K562 (cell line): ENCODE results near the gene DHX36. TPM values are rescaled to one million over a fixed set of nuclear protein-coding genes. Genes with fewer than 3 reads are reported as not detected.
A peak's percentile ranks its signal among the peaks of the same experiment; 100 is the strongest.

Source experiments
- ATAC-seq: fragments of 200-7000 bp; cut with Tn5 transposase; 3 replicates; pipeline ENCODE4 v1.9.1; 2020; ENCODE audit warnings: moderate library complexity
- BruUV-seq: library from RNA; stranded (reverse); fragments of 400-500 nt; replicated peaks from 2 replicates; lab custom pipeline; 2021; lab: Mats Ljungman, UMichigan
- CTCF ChIA-PET: fragments of 300-600 bp; formaldehyde crosslinking; extraction: SDS; loops from one replicate; lab custom pipeline; 2021; ENCODE audit warnings: low intra/inter-chr PET ratio; lab: Yijun Ruan, JAX
- POLR2A ChIA-PET: fragments of 300-600, 350-650 bp; sonication (Branson Sonifier 250); formaldehyde crosslinking; extraction: SDS; loops from one replicate; lab custom pipeline; 2021; ENCODE audit warnings: antibody characterized with exemption, inconsistent platforms; lab: Yijun Ruan, JAX
- DNase-seq, 4 experiments: peaks; one replicate each; pipeline versions ENCODE4 v3.0.0 to v3.0.0-alpha.2; 2011 to 2018; ENCODE audit warnings: low spot score in 3 of 4, mixed read lengths in 3 of 4; ENCODE audit errors: extremely low read depth in 1 of 4
- FAIRE-seq: peaks from 2 replicates; lab custom pipeline; 2011; peaks lifted over from hg19 to GRCh38; lab: Jason Lieb, UNC
- H2AFZ ChIP-seq: 2 replicates; pipeline ENCODE4 v1.6.0; 2011; ENCODE audit warnings: low read depth, low read length, control low read depth, inconsistent platforms
- H3K27ac ChIP-seq: fragments of 200-600 bp; 3 replicates; pipeline ENCODE4 v1.8.0; 2011; ENCODE audit warnings: low read depth, mild to moderate bottlenecking, control low read depth, inconsistent platforms, low read length, moderate library complexity, mixed read lengths; ENCODE audit errors: extremely low read depth
- H3K27me3 ChIP-seq, 2 experiments: fragments of 300-600 bp in 1 of 2; 2 replicates in 1 of 2; 3 replicates in 1 of 2; pipeline versions ENCODE4 v1.6.0 to v1.8.0; 2011; ENCODE audit warnings: inconsistent platforms in 2 of 2, low read length in 2 of 2, mild to moderate bottlenecking in 1 of 2, mixed read lengths in 1 of 2, moderate library complexity in 1 of 2; ENCODE audit not compliant: control insufficient read depth in 2 of 2, insufficient read depth in 2 of 2
- H3K36me3 ChIP-seq: fragments of 300-600 bp; 3 replicates; pipeline ENCODE4 v1.8.0; 2011; ENCODE audit warnings: mild to moderate bottlenecking, low read length, inconsistent platforms; ENCODE audit not compliant: control insufficient read depth, insufficient read depth
- H3K4me1 ChIP-seq, 2 experiments: fragments of 200-600 bp in 1 of 2; replicated peaks in 1 of 2; 2 replicates in 1 of 2; 3 replicates in 1 of 2; pipeline versions ENCODE4 v1.5.1 to v1.8.0; 2011; ENCODE audit warnings: inconsistent platforms in 2 of 2, low read length in 2 of 2, mild to moderate bottlenecking in 1 of 2, mixed read lengths in 1 of 2, moderate library complexity in 1 of 2; ENCODE audit not compliant: control insufficient read depth in 2 of 2, insufficient read depth in 2 of 2
- H3K4me2 ChIP-seq: 2 replicates; pipeline ENCODE4 v1.6.1; 2011; ENCODE audit warnings: low read length, control low read depth, inconsistent platforms, mixed read lengths; ENCODE audit not compliant: insufficient read depth
- H3K4me3 ChIP-seq: fragments of 200-600 bp; sonication (generic), shearing (Covaris generic); 2 replicates; pipeline ENCODE4 v1.5.1; 2016; ENCODE audit warnings: control low read depth, inconsistent platforms
- H3K79me2 ChIP-seq: fragments of 200-600 bp; 3 replicates; pipeline ENCODE4 v1.8.0; 2011; ENCODE audit warnings: low read length, inconsistent platforms; ENCODE audit not compliant: control insufficient read depth, insufficient read depth
- H3K9ac ChIP-seq, 2 experiments: 2 replicates each; pipeline versions ENCODE4 v1.6.0 to v1.6.1; 2011; ENCODE audit warnings: low read depth in 2 of 2, low read length in 2 of 2, control low read depth in 1 of 2, inconsistent platforms in 1 of 2, mild to moderate bottlenecking in 1 of 2, mixed read lengths in 1 of 2; ENCODE audit not compliant: insufficient read depth in 1 of 2
- H3K9me1 ChIP-seq: one replicate; pipeline ENCODE4 v1.6.0; 2011; ENCODE audit warnings: inconsistent platforms, mild to moderate bottlenecking, low read length, moderate library complexity; ENCODE audit not compliant: control insufficient read depth, insufficient read depth
- H3K9me3 ChIP-seq: replicated peaks from 2 replicates; pipeline ENCODE4 v1.5.1; 2011; ENCODE audit warnings: low read depth, low read length, inconsistent platforms; ENCODE audit not compliant: control insufficient read depth, insufficient read depth
- H4K20me1 ChIP-seq: replicated peaks from 2 replicates; pipeline ENCODE4 v1.6.1; 2011; ENCODE audit warnings: low read length, inconsistent platforms, mixed read lengths; ENCODE audit not compliant: control insufficient read depth, insufficient read depth
- ARID3A ChIP-seq: IDR thresholded peaks from 2 replicates; pipeline ENCODE4 v1.6.1; 2012; ENCODE audit warnings: low read depth, low read length, improper control_type of control experiment, borderline replicate concordance
- PHF20 ChIP-seq: fragments of 450-650 bp; IDR thresholded peaks from 2 replicates; pipeline ENCODE4 v1.6.1; 2018; ENCODE audit not compliant: partially characterized antibody
- PYGO2 ChIP-seq: fragments of 450-650 bp; IDR thresholded peaks from 2 replicates; pipeline ENCODE4 v1.6.1; 2016; ENCODE audit warnings: mild to moderate bottlenecking, missing genetic modification characterization, moderate library complexity, missing compliant biosample characterization
- ZNF282 ChIP-seq: sonication (generic); formaldehyde crosslinking; IDR thresholded peaks from 2 replicates; pipeline ENCODE4 v1.8.1; 2023; ENCODE audit warnings: missing genetic modification reagents
- ZNF592 ChIP-seq: fragments of 450-650 bp; IDR thresholded peaks from 2 replicates; pipeline ENCODE4 v1.6.1; 2017; ENCODE audit warnings: antibody characterized with exemption, mild to moderate bottlenecking
- WGBS: fragments of 100-300 bp; shearing (Covaris generic); methylation state at CpG from one replicate; pipeline ENCODE4 v1.1.6; 2016; ENCODE audit warnings: low coverage, mixed read lengths; ENCODE audit not compliant: insufficient coverage; ENCODE audit errors: missing lambda C conversion rate; 5-methylcytosine and 5-hydroxymethylcytosine counted together
- in situ Hi-C: fragments of 300-500 bp; cut with MboI; formaldehyde crosslinking; loops from 4 replicates; pipeline ENCODE4 v1.15.0; 2018; ENCODE audit warnings: inconsistent platforms, mixed read lengths
- intact Hi-C: fragments of 100-400 bp; cut with micrococcal nuclease; formaldehyde crosslinking; loops from 2 replicates; pipeline ENCODE4 v1.14.2; 2022
- polyA plus RNA-seq, 8 experiments: library from polyadenylated mRNA; depleted of rRNA in 4 of 8; stranded (reverse) in 5 of 8; unstranded in 3 of 8; fragments of >200 nt; fragmentation: Nextera tagmentation in 2 of 8; fragmentation: Illumina TruSeq in 1 of 8; extraction: Ambion mirVana in 2 of 8; extraction: Trizol in 1 of 8; gene quantifications; 2 replicates each; pipeline versions ENCODE4 v1.2.1 to v1.2.3, GENCODE V29; 2011 to 2014; ENCODE audit warnings: inconsistent platforms in 1 of 8, missing spikeins in 1 of 8
- total RNA-seq, 7 experiments: library from RNA; depleted of rRNA in 6 of 7; stranded (reverse); fragments of >200 nt in 6 of 7; fragmentation: Illumina TruSeq in 2 of 7; extraction: Trizol in 2 of 7; gene quantifications; 2 replicates each; pipeline versions ENCODE4 v1.2.1 to v1.2.3, GENCODE V29; 2011 to 2021; ENCODE audit warnings: low replicate concordance in 1 of 7
- TF ChIP-seq, protein P1 (sequence below): IDR thresholded peaks from 2 replicates; pipeline ENCODE4 v1.6.1; 2011; ENCODE audit warnings: borderline replicate concordance, low read depth, mild to moderate bottlenecking, moderate library complexity, low read length; ENCODE audit not compliant: insufficient read depth, poor library complexity, severe bottlenecking

The DHX36 gene
- total and polyA plus RNA-seq, 9 of the 15 experiments (the other 6 are each of a cell fraction or from before 2014, with no cell fraction given): 44.3 to 98.7 (median 57.0) TPM

DNA sequence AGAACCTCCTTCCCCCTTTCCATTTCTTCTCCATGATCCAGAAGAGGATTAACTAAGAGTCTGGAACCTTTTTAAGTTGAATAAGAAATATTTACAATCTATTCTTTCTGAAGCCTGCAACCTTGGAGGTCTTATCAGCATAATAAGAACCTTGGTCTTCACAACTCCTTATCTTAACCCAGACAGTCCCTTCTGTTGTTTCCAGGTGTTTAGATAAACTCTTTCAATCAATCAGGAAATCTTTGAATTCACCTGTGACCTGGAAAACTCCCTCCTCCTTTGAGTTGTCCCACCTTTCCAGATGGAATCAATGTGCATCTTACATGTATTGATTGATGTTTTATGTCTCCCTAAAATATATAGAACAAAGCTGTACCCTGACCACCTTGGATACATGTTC, 3.6 kb upstream of the DHX36 start (continued):
- TF ChIP-seq PYGO2 (tag): no peak
- TF ChIP-seq, all 486 proteins: peak for 7

DNA sequence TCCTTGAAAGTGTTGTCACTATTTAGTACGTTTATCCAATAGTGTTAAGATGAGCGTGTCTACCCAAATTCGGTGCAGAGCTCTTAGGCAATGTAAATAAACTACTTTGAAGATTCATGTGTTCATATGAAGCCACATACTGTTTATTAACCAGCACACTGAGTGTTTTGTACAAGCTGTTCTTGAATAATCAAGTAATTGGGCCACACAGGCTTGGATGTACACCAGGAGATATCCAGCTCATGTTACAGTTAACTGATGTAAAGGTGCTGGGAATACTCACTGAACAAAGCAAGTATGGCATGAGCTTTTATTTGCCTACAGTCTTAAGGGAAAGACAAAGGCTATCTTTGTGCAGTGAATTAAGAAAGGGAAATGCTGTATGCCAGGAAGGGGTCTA, 632 bp upstream of the DHX36 start:
- Histone ChIP-seq H3K9me3 (no peaks in the 10 kb centered on the region), H3K27me3 (no peaks in the 10 kb centered on the region), H3K9me1 (no peaks in the 10 kb centered on the region), H3K9ac (peak overlapping the region in 1 of 2 experiments; percentile 97; a peak in 2 of 4 replicates), H4K20me1 (0 out of 2 replicates have a peak, but pooled peaks cover 3% of the 10 kb centered on the region), H3K4me3 (peak overlapping the region; percentile 90), H3K4me2 (peak overlapping the region; percentile 99), H3K79me2 (peaks cover 51% of the 10 kb centered on the region), H3K4me1 (peaks cover 5 to 20% of the 10 kb centered on the region in 2 experiments; a peak in 3 of 5 replicates), H2AFZ (peak overlapping the region; percentile 92), H3K36me3 (peaks cover 13% of the 10 kb centered on the region), H3K27ac (peak overlapping the region; percentile 81)
- no peak for TF ChIP-seq ZNF282 (CRISPR knock-in tag)
- TF ChIP-seq, protein P1, sequence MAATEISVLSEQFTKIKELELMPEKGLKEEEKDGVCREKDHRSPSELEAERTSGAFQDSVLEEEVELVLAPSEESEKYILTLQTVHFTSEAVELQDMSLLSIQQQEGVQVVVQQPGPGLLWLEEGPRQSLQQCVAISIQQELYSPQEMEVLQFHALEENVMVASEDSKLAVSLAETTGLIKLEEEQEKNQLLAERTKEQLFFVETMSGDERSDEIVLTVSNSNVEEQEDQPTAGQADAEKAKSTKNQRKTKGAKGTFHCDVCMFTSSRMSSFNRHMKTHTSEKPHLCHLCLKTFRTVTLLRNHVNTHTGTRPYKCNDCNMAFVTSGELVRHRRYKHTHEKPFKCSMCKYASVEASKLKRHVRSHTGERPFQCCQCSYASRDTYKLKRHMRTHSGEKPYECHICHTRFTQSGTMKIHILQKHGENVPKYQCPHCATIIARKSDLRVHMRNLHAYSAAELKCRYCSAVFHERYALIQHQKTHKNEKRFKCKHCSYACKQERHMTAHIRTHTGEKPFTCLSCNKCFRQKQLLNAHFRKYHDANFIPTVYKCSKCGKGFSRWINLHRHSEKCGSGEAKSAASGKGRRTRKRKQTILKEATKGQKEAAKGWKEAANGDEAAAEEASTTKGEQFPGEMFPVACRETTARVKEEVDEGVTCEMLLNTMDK: no peak
- no peak for TF ChIP-seq PHF20
- TF ChIP-seq ARID3A: no peak
- TF ChIP-seq ZNF592: 0 out of 2 replicates have a peak, but pooled peaks have one; percentile 3
- DNase-seq (peak in 1 of 4 experiments; percentile 31), ATAC-seq (no peak), FAIRE-seq (no peak)
- TSS peak; percentile 96 for BruUV-seq
- intact Hi-C loops (no loop called here), in situ Hi-C loops (loop anchor here (25.0 kb wide), 1 partner anchor 1537 kb away; the partner anchor contains the start of genes GMPS and SLC33A1)
- POLR2A ChIA-PET: interaction anchor here (0.5 to 0.9 kb wide), 3 partner anchors 8 to 1847 kb away, joined by 3 read pairs; no protein-coding TSS in a partner anchor
- CTCF ChIA-PET: no interaction called here
- WGBS: 22% methylated on average over 3 of the region's 3 CpGs
